GM12875 (cell line): Measurements from ENCODE around the gene VILL.

Experiments
- H3K4me3 ChIP-seq: one replicate; pipeline ENCODE4 v1.5.1; 2011; ENCODE audit warnings: low read depth, low read length, control low read depth
- CTCF ChIP-seq: IDR thresholded peaks from 2 replicates; pipeline ENCODE4 v1.5.1; 2011; ENCODE audit warnings: low read depth, mild to moderate bottlenecking, control low read depth, inconsistent platforms, low read length, moderate library complexity, borderline replicate concordance; ENCODE audit not compliant: insufficient read depth

The VILL gene

GRCh38 chr3:38016847-38017444 lies 26.4 kb downstream of the VILL start:
- H3K4me3 ChIP-seq, result no peak overlapping the region
- TF ChIP-seq CTCF, result no peak

DNA sequence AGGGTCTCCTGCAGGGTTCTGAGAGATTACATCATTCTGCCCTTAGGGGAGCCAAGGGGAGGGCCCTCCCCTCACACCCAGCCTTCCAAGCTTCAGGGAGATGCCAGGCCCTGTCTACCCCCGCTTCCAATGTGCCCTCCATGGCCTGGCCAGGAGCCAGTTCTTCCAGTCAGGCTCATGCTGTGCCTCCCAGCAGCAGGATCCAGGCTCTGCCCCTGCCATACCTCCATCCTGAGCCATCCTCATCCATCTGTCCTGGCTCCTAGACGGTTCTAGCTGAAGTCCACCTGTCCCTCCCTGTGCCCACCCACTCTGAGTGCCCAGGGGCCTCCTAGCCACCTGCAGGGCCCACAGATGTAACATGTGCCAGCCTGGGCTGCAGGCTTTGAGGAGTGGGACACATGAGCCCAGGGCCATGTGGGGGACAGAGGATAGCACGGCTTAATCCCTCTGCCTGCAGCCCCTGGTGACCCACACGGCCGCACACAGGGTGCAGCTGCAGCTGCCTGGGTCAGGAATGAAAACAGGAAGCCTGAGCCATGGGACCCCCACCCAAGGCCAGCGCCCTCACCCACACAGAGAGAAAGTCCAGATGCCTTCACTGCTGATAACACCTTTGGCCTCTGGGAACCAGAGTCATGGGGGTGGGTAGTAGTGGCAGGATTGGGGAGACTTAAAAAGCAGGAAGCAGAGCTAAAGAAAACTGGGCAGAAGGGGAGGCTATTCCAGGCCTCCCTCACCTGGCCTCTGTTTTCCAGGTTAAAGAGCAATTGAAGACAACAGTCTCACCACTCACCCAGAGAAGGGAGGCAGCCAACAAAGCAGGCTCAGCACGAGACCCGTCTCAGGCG lies 27.1 kb downstream of the VILL start:
- H3K4me3 ChIP-seq, result no peak overlapping the region
- TF ChIP-seq CTCF, result no peak

- TF ChIP-seq CTCF, result no peak
- H3K4me3 ChIP-seq, result no peak overlapping the region
Observed at GRCh38 chr3:38018296-38019266, 28.0 kb downstream of the VILL start.

DNA sequence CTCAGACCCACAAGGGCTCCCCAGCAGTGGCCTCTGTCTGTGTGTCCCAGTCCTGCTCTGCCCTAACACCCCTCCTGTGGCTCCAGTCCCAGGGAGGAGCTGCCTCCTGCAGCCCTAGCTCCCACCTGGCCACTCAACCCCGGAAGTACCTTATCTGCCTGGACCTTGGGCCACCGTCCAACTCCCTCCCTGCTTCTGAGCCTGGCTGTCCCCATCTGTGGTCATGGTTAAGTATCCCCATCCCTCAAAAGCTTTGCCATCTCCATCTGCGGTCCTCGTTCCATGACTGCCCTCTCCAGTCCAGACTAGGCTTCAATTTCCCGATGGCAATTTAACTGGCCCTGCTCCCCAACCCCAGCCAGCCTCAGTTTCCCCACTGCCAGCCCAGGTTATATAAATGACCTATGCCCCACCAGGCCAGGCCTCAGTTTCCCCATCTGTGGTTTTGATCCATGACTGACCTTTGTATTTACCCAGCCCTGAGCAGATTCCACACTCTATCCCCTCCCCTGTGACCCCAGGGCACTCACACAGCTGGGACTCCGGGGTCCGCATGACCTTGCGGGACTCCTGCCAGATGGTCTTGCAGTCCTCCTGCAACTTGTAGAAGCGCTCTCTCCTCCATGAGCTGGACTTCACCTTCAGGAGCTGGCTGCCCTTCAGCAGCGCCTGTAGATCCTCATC lies 29.2 kb downstream of the VILL start:
- TF ChIP-seq CTCF, result no peak
- no peak overlapping the region for H3K4me3 ChIP-seq

- no peak for TF ChIP-seq CTCF
Observed at GRCh38 chr3:38020342-38020726, 29.7 kb downstream of the VILL start.

GRCh38 chr3:38021196-38021595 lies 30.6 kb downstream of the VILL start:
- H3K4me3 ChIP-seq, result no peak overlapping the region
- no peak for TF ChIP-seq CTCF

More at GRCh38 chr3:38020342-38020726, 29.7 kb downstream of the VILL start:
- H3K4me3 ChIP-seq, result no peak overlapping the region
